Testis (tissue), 3 donors: ENCODE measurements around the gene PRR5L. TPM values are rescaled to one million over a fixed set of nuclear protein-coding genes. Genes with fewer than 3 reads are reported as not detected.

Source experiments
- DNase-seq: peaks from one replicate; pipeline ENCODE4 v3.0.0-alpha.2; 2019
- H3K27ac ChIP-seq, 2 donors: fragments of 200-600 bp; sonication (generic); one replicate each; pipeline ENCODE4 v1.5.1; 2019
- H3K27me3 ChIP-seq: fragments of 200-600 bp; sonication (generic); one replicate; pipeline ENCODE4 v1.5.1; 2019
- H3K36me3 ChIP-seq: fragments of 200-600 bp; sonication (generic); one replicate; pipeline ENCODE4 v1.5.1; 2017; ENCODE audit warnings: low read depth; ENCODE audit errors: missing control alignments
- H3K4me1 ChIP-seq: fragments of 200-600 bp; sonication (generic); one replicate; pipeline ENCODE4 v1.5.1; 2019
- H3K4me3 ChIP-seq, 2 donors: fragments of 200-600 bp; sonication (generic); one replicate each; pipeline ENCODE4 v1.5.1; 2017 to 2019
- H3K9me3 ChIP-seq: fragments of 200-600 bp; sonication (generic); one replicate; pipeline ENCODE4 v1.5.1; 2017
- POLR2A ChIP-seq: fragments of 450-650 bp; IDR thresholded peaks from one replicate; pipeline ENCODE4 v1.6.1; 2017; ENCODE audit warnings: antibody characterized with exemption, mild to moderate bottlenecking, moderate library complexity
- WGBS, 2 donors: methylation state at CpG; one replicate each; pipeline ENCODE4 v1.1.5; 2018; 5-methylcytosine and 5-hydroxymethylcytosine counted together
- intact Hi-C: fragments of 100-400 bp; cut with DNase I; formaldehyde crosslinking; loops from one replicate; pipeline ENCODE4 v1.15.1; 2023; ENCODE audit warnings: low total_unique reads
- polyA plus RNA-seq: library from polyadenylated mRNA; stranded (reverse); fragments of 350-450 nt; fragmentation: Illumina TruSeq; extraction: RNeasy Lipid Tissue Mini Kit (QIAGEN cat#74804); gene quantifications from one replicate; pipeline ENCODE4 v1.2.3, GENCODE V29; 2014; ENCODE audit warnings: low read depth, low replicate concordance; ENCODE audit not compliant: insufficient read depth
- total RNA-seq, 2 donors: library from RNA; depleted of rRNA; stranded (reverse); fragments of >200 nt; gene quantifications; one replicate each; pipeline ENCODE4 v1.2.3, GENCODE V29; 2016
- TF ChIP-seq, protein P1 (sequence below), 3 experiments: fragments of 450-650 bp in 2 of 3; fragments of 200-600 bp in 1 of 3; sonication (generic) in 1 of 3; IDR thresholded peaks; one replicate each; pipeline ENCODE4 v1.5.1; 2016 to 2019; ENCODE audit warnings: antibody characterized with exemption in 3 of 3, mild to moderate bottlenecking in 2 of 3, moderate library complexity in 1 of 3

Gene PRR5L
- total and polyA plus RNA-seq, 3 donors from 2014 or later, result 8.1 to 15.4 (median 14.7) TPM

DNA sequence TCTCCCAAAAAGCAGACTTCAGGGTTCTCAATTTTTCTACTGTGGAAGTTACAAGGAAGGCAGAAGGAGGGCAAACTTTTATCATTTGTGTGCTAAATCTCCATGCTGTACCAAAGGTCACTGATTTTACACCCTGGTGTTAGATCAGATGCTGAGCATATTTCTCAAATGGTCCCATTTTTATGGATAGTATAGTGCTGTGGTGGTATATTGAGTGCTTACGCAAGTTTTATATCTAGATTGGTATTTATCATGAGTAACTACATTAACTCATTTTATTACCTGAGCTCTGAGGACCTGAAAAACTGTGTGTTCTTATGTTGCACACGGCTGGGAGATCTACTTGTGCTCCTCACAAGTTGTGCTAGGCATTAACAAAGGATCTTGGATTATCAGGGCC, 75.1 kb downstream of the PRR5L start:
- no peak overlapping the region for H3K4me3 ChIP-seq
- no peaks in the 10 kb centered on the region for H3K4me1 ChIP-seq
- TF ChIP-seq POLR2A, result no peak
- WGBS, 2 donors, result 95 to 96% methylated on average over 2 of the region's 2 CpGs
- intact Hi-C loops, result no loop called here
- H3K9me3 ChIP-seq, result no peaks in the 10 kb centered on the region
- DNase-seq, result no peak
- H3K27ac ChIP-seq, result no peak overlapping the region
- no peaks in the 10 kb centered on the region for H3K36me3 ChIP-seq
- H3K27me3 ChIP-seq, result no peaks in the 10 kb centered on the region

DNA sequence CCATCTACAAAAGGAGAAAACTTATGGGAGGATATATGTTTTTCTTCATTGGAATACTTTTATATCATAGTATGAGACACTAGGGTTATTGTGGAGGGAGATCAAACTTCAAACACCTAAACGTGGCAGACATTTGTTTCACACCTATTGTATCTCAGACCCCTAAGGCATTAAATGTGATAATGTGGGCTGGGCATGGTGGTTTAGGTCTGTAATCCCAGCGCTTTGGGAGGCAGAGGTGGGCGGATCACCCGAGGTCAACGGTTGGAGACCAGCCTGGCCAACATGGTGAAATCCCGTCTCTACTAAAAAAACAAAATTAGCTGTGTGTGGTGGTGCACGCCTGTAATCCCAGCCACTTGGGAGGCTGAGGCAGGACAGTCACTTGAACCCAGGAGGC, 75.5 kb downstream of the PRR5L start:
- DNase-seq, result no peak
- 91 to 94% methylated on average over 7 of the region's 7 CpGs for WGBS, 2 donors
- intact Hi-C loops, result no loop called here
- Histone ChIP-seq H3K27me3 (no peaks in the 10 kb centered on the region), H3K4me3 (no peak overlapping the region), H3K36me3 (no peaks in the 10 kb centered on the region), H3K9me3 (no peaks in the 10 kb centered on the region), H3K4me1 (no peaks in the 10 kb centered on the region), H3K27ac (no peak overlapping the region)
- no peak for TF ChIP-seq POLR2A
- TF ChIP-seq, protein P1, sequence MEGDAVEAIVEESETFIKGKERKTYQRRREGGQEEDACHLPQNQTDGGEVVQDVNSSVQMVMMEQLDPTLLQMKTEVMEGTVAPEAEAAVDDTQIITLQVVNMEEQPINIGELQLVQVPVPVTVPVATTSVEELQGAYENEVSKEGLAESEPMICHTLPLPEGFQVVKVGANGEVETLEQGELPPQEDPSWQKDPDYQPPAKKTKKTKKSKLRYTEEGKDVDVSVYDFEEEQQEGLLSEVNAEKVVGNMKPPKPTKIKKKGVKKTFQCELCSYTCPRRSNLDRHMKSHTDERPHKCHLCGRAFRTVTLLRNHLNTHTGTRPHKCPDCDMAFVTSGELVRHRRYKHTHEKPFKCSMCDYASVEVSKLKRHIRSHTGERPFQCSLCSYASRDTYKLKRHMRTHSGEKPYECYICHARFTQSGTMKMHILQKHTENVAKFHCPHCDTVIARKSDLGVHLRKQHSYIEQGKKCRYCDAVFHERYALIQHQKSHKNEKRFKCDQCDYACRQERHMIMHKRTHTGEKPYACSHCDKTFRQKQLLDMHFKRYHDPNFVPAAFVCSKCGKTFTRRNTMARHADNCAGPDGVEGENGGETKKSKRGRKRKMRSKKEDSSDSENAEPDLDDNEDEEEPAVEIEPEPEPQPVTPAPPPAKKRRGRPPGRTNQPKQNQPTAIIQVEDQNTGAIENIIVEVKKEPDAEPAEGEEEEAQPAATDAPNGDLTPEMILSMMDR (IDR thresholded peaks at IDR 0.05), result no peak

DNA sequence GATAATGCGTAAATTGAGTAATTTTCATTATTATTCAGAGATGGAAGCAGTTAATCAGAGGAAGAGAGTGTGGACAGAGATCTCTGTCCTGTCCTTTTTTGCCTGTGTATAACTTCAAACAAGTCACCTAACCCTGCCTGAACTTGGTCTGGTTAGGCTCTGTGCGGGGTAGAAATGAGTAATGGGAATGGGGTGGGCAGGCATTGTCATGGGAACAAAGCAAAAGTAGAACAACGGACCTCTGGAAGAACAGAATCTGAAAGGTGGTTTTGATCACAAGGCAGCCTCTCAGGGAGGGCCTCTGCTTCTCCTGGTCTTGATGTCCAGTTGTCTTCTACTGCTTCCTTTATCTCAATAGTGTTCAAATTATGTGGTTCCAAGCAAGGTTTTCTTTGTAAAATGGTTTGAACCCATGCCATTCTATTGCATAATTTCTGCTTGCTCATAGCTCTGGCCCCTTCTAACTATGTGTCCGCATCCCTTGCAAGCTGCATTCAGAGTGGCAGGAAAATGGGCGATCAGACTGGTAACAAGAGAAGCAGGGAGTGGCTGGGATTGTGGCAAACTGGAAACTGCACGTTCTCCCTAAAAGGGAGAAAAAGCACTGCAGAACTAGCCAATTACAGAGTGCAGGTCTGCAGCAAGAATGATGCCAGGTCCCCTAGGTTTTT, 76.1 kb downstream of the PRR5L start:
- Histone ChIP-seq H3K9me3 (no peaks in the 10 kb centered on the region), H3K36me3 (no peaks in the 10 kb centered on the region), H3K4me3 (no peak overlapping the region), H3K4me1 (no peaks in the 10 kb centered on the region), H3K27me3 (no peaks in the 10 kb centered on the region), H3K27ac (no peak overlapping the region)
- intact Hi-C loops, result no loop called here
- DNase-seq, result no peak
- no peak for TF ChIP-seq POLR2A
- TF ChIP-seq, protein P1 (IDR thresholded peaks at IDR 0.05), result no peak
- WGBS, 2 donors, result 89% methylated on average over 6 of the region's 6 CpGs

DNA sequence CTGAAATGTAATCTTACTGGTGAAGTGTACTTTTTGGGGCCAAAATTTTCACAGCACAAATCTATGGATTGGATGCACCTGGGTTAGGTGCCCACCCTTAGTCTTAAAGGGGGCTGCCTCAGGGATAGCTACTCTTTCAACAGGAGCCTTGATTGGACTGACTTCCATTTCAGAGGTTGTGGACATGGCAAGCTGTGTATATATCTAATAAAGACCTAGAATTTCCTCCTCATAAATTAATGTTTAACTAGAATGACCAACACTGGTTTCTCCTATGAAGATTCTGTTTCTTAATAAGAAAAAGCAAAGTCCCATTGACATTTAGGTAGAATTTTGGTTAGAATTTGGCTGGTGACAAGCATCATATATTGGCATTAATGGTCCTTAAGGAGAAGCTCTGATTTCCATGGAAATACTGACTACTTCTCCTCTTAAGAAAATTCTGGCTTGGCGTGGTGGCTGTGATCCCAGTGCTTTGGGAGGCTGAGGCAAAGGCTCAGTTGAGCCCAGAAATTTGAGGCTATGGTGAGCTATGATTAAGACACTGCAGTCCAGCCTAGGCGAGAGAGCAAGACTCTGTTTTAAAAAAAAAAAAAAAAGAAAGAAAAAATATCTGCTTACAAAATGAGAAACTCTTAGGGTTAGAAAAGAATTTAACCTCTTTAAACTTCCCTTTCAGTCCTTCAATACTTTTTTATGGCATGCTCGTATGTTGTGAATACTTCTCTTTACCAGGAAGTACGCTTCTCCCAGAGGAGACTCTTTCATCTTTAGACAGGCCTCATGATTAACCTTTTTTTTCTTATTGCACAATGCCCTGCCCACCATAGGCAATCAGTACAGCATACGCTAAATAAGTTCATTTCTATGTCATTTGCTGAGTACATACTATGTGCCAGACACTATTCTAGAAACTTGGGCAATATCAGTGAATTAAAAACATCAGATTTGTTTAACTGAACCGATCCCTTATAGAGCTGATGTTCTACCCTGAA, 77.2 kb downstream of the PRR5L start:
- H3K36me3 ChIP-seq, result no peaks in the 10 kb centered on the region
- intact Hi-C loops, result no loop called here
- H3K9me3 ChIP-seq, result no peaks in the 10 kb centered on the region
- H3K27ac ChIP-seq, result no peak overlapping the region
- H3K27me3 ChIP-seq, result no peaks in the 10 kb centered on the region
- 88 to 93% methylated on average over 6 of the region's 6 CpGs for WGBS, 2 donors
- no peaks in the 10 kb centered on the region for H3K4me1 ChIP-seq
- TF ChIP-seq, protein P1 (IDR thresholded peaks at IDR 0.05), result no peak
- TF ChIP-seq POLR2A, result no peak
- H3K4me3 ChIP-seq, result no peak overlapping the region
- DNase-seq, result no peak

DNA sequence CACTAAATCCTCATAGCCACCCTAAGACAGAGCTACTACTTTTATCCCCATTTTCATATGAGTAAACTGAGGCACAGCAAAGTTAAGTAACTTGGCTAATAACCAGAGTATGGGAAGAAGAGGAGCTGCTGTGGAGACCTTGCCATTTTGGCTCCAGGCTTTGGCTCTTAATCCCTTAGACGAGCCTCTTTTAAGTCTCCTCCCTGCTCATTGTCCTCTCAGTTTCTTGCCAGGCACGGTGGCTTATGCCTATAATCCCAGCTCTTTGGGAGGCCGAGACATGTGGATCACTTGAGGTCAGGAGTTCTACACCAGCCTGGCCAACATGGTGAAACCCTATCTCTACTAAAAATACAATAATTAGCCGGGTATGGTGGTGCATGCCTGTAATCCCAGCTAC, 78.6 kb downstream of the PRR5L start:
- 55 to 63% methylated on average over 4 of the region's 4 CpGs for WGBS, 2 donors
- DNase-seq, result no peak
- Histone ChIP-seq H3K4me1 (no peaks in the 10 kb centered on the region), H3K27me3 (no peaks in the 10 kb centered on the region), H3K4me3 (no peak overlapping the region), H3K36me3 (no peaks in the 10 kb centered on the region), H3K9me3 (no peaks in the 10 kb centered on the region), H3K27ac (no peak overlapping the region)
- intact Hi-C loops, result no loop called here
- TF ChIP-seq, protein P1 (IDR thresholded peaks at IDR 0.05), result no peak
- no peak for TF ChIP-seq POLR2A
